Calu3 (cell line): ENCODE data around the gene AFF4. TPM values are rescaled to one million over a fixed set of nuclear protein-coding genes. Genes with fewer than 3 reads are reported as not detected.

Source experiments
- BruUV-seq: library from RNA; stranded (reverse); fragments of 400-500 nt; replicated peaks from 2 replicates; lab custom pipeline; 2021; lab: Mats Ljungman, UMichigan
- CTCF ChIA-PET: fragments of 300-600 bp; sonication (Branson Sonifier 250); formaldehyde crosslinking; loops from one replicate; lab custom pipeline; 2022; ENCODE audit warnings: antibody characterized with exemption; lab: Charles Lee
- DNase-seq: peaks from one replicate; pipeline ENCODE4 v3.0.0; 2022
- H3K27ac Mint-ChIP-seq: one replicate; pipeline ENCODE4 v1.8.0; 2022; ENCODE audit warnings: mixed read lengths; ENCODE audit not compliant: unreplicated experiment
- H3K27me3 Mint-ChIP-seq: one replicate; pipeline ENCODE4 v1.8.0; 2022; ENCODE audit warnings: mixed read lengths; ENCODE audit not compliant: unreplicated experiment
- H3K36me3 Mint-ChIP-seq: one replicate; pipeline ENCODE4 v1.8.0; 2022; ENCODE audit warnings: mild to moderate bottlenecking, moderate library complexity, mixed read lengths; ENCODE audit not compliant: insufficient read depth, unreplicated experiment
- H3K4me1 Mint-ChIP-seq: one replicate; pipeline ENCODE4 v1.8.0; 2022; ENCODE audit warnings: mild to moderate bottlenecking, low read depth, mixed read lengths; ENCODE audit not compliant: unreplicated experiment
- H3K4me3 Mint-ChIP-seq: one replicate; pipeline ENCODE4 v1.8.0; 2022; ENCODE audit warnings: mild to moderate bottlenecking, low read depth, moderate library complexity, mixed read lengths; ENCODE audit not compliant: unreplicated experiment
- H3K9me3 Mint-ChIP-seq: one replicate; pipeline ENCODE4 v1.8.0; 2022; ENCODE audit warnings: low read depth, mixed read lengths; ENCODE audit not compliant: unreplicated experiment
- CTCF ChIP-seq: fragments of 200-600 bp; IDR thresholded peaks from one replicate; pipeline ENCODE4 v1.8.0; 2022; ENCODE audit warnings: antibody characterized with exemption; ENCODE audit not compliant: unreplicated experiment
- intact Hi-C: fragments of 100-400 bp; cut with micrococcal nuclease; formaldehyde crosslinking; loops from one replicate; pipeline ENCODE4 v1.10.0; 2022; ENCODE audit not compliant: unreplicated experiment
- total RNA-seq: library from RNA; stranded (reverse); gene quantifications from 2 replicates; pipeline ENCODE4 v1.2.3, GENCODE V29; 2022

The AFF4 gene
- total RNA-seq, 1 experiment from 2014 or later, result 87.1 TPM

- Mint-ChIP-seq H3K4me1 (peaks cover 19% of the 10 kb centered on the region), H3K36me3 (peaks cover 35% of the 10 kb centered on the region), H3K4me3 (peak overlapping the region; percentile 95), H3K9me3 (no peaks in the 10 kb centered on the region), H3K27me3 (no peaks in the 10 kb centered on the region), H3K27ac (peak overlapping the region; percentile 79)
- intact Hi-C loops, result no loop called here
- no peak for DNase-seq
- TF ChIP-seq CTCF, result no peak
- BruUV-seq, result TSS peak; percentile 62
- CTCF ChIA-PET, result interaction anchor here (1.1 kb wide), 1 partner anchor 32 kb away, joined by 4 read pairs; no protein-coding TSS in a partner anchor
Measured at GRCh38 chr5:132831095-132831860, 132.2 kb downstream of the AFF4 start.

- TF ChIP-seq CTCF, result no peak
- Mint-ChIP-seq H3K9me3 (no peaks in the 10 kb centered on the region), H3K36me3 (peaks cover 35% of the 10 kb centered on the region), H3K27me3 (no peaks in the 10 kb centered on the region), H3K27ac (peak within 1 kb of the TSS; percentile 79), H3K4me1 (peaks cover 19% of the 10 kb centered on the region), H3K4me3 (peak within 1 kb of the TSS; percentile 95)
- CTCF ChIA-PET, result interaction anchor here (1.1 to 3.2 kb wide), 2 partner anchors 33 to 53 kb away, joined by 4 to 23 read pairs; no protein-coding TSS in a partner anchor
- intact Hi-C loops, result no loop called here
- peak; percentile 83 for DNase-seq
- no TSS peak for BruUV-seq
Measured at GRCh38 chr5:132830436-132831094, 132.9 kb downstream of the AFF4 start, which contains the start of gene SHROOM1. Gene SHROOM1 (minus strand): TSS chr5:132830647. CDS start chr5:132826140, 4,507 bp downstream.

GRCh38 chr5:132829742-132830435, 133.5 kb downstream of the AFF4 start:
- TF ChIP-seq CTCF, result peak; percentile 91
- Mint-ChIP-seq H3K4me1 (peaks cover 19% of the 10 kb centered on the region), H3K27me3 (no peaks in the 10 kb centered on the region), H3K9me3 (no peaks in the 10 kb centered on the region), H3K27ac (peak overlapping the region; percentile 78), H3K4me3 (peak overlapping the region; percentile 95), H3K36me3 (peaks cover 35% of the 10 kb centered on the region)
- CTCF ChIA-PET, result interaction anchor here (0.8 to 3.2 kb wide), 4 partner anchors 15 to 58 kb away, joined by 3 to 23 read pairs (median 4); no protein-coding TSS in a partner anchor
- BruUV-seq, result no TSS peak
- intact Hi-C loops, result loop anchor here (2.0 to 10.0 kb wide), 2 partner anchors 53 to 245 kb away; no protein-coding TSS in a partner anchor
- peak; percentile 93 for DNase-seq

- CTCF ChIA-PET, result interaction anchor here (0.8 to 3.2 kb wide), 5 partner anchors 16 to 59 kb away, joined by 3 to 23 read pairs (median 3); no protein-coding TSS in a partner anchor
- peaks cover 19% of the 10 kb centered on the region for H3K4me1 Mint-ChIP-seq
- H3K36me3 Mint-ChIP-seq, result peaks cover 35% of the 10 kb centered on the region
- intact Hi-C loops, result loop anchor here (2.0 to 10.0 kb wide), 2 partner anchors 54 to 244 kb away; no protein-coding TSS in a partner anchor
- no peaks in the 10 kb centered on the region for H3K27me3 Mint-ChIP-seq
- H3K9me3 Mint-ChIP-seq, result no peaks in the 10 kb centered on the region
- peak overlapping the region; percentile 95 for H3K4me3 Mint-ChIP-seq
- H3K27ac Mint-ChIP-seq, result peak overlapping the region; percentile 78
- no peak for DNase-seq
- no TSS peak for BruUV-seq
- no peak for TF ChIP-seq CTCF
Measured at GRCh38 chr5:132828846-132829494, 134.5 kb downstream of the AFF4 start.
